Trophoblast cell (in vitro differentiated cells and primary cell): ENCODE measurements around the gene ETV6.
A peak's percentile ranks its signal among the peaks of the same experiment; 100 is the strongest.

ENCODE experiments used
- DNase-seq, 2 donors: peaks; one replicate each; pipeline ENCODE4 v3.0.0-alpha.2; 2016
- H2AFZ ChIP-seq: 2 replicates; pipeline ENCODE4 v1.6.1; 2013; ENCODE audit warnings: low read length, moderate library complexity, mild to moderate bottlenecking; ENCODE audit not compliant: insufficient read depth, poor library complexity
- H2AK5ac ChIP-seq: 2 replicates; pipeline ENCODE4 v1.6.1; 2013; ENCODE audit warnings: mild to moderate bottlenecking, low read length
- H2BK120ac ChIP-seq: 2 replicates; pipeline ENCODE4 v1.6.1; 2013; ENCODE audit warnings: low read length, mild to moderate bottlenecking, moderate library complexity; ENCODE audit not compliant: insufficient read depth, poor library complexity
- H2BK12ac ChIP-seq: 2 replicates; pipeline ENCODE4 v1.6.1; 2013; ENCODE audit warnings: mild to moderate bottlenecking, low read length, moderate library complexity
- H2BK5ac ChIP-seq: 2 replicates; pipeline ENCODE4 v1.6.1; 2013; ENCODE audit warnings: low read length, low read depth, moderate library complexity, mild to moderate bottlenecking; ENCODE audit not compliant: poor library complexity
- H3K14ac ChIP-seq: 2 replicates; pipeline ENCODE4 v1.6.1; 2013; ENCODE audit warnings: mild to moderate bottlenecking, low read length
- H3K18ac ChIP-seq: 2 replicates; pipeline ENCODE4 v1.6.1; 2013; ENCODE audit warnings: mild to moderate bottlenecking, low read length
- H3K23ac ChIP-seq: 2 replicates; pipeline ENCODE4 v1.6.1; 2013; ENCODE audit warnings: low read length
- H3K27ac ChIP-seq: 2 replicates; pipeline ENCODE4 v1.5.1; 2013; ENCODE audit warnings: low read depth, mild to moderate bottlenecking, inconsistent platforms, low read length, moderate library complexity
- H3K27me3 ChIP-seq: 2 replicates; pipeline ENCODE4 v1.6.1; 2013; ENCODE audit warnings: inconsistent platforms, mild to moderate bottlenecking, low read length, moderate library complexity; ENCODE audit not compliant: insufficient read depth
- H3K36me3 ChIP-seq, 2 experiments: 1 replicate in 1 of 2; 2 replicates in 1 of 2; pipeline ENCODE4 v1.6.1; 2013; ENCODE audit warnings: low read length in 2 of 2, mild to moderate bottlenecking in 2 of 2, moderate library complexity in 1 of 2; ENCODE audit not compliant: insufficient read depth in 2 of 2, control insufficient read depth in 1 of 2
- H3K4ac ChIP-seq: 2 replicates; pipeline ENCODE4 v1.6.1; 2013; ENCODE audit warnings: low read depth, mild to moderate bottlenecking, low read length, moderate library complexity
- H3K4me1 ChIP-seq, 2 experiments: 1 replicate in 1 of 2; 2 replicates in 1 of 2; pipeline ENCODE4 v1.6.1; 2013; ENCODE audit warnings: low read length in 2 of 2, mild to moderate bottlenecking in 2 of 2, moderate library complexity in 1 of 2; ENCODE audit not compliant: insufficient read depth in 2 of 2, control insufficient read depth in 1 of 2
- H3K4me2 ChIP-seq: 2 replicates; pipeline ENCODE4 v1.6.1; 2013; ENCODE audit warnings: inconsistent platforms, mild to moderate bottlenecking, low read length, moderate library complexity
- H3K4me3 ChIP-seq: 2 replicates; pipeline ENCODE4 v1.5.1; 2013; ENCODE audit warnings: mild to moderate bottlenecking, low read depth, low read length, inconsistent platforms
- H3K79me1 ChIP-seq: one replicate; pipeline ENCODE4 v1.6.1; 2013; ENCODE audit warnings: low read length
- H3K79me2 ChIP-seq: 2 replicates; pipeline ENCODE4 v1.6.1; 2013; ENCODE audit warnings: low read length, mild to moderate bottlenecking; ENCODE audit not compliant: control insufficient read depth, insufficient read depth, poor library complexity
- H3K9ac ChIP-seq: 2 replicates; pipeline ENCODE4 v1.6.1; 2013; ENCODE audit warnings: mild to moderate bottlenecking, low read length
- H3K9me3 ChIP-seq: 2 replicates; pipeline ENCODE4 v1.6.1; 2013; ENCODE audit warnings: low read depth, mild to moderate bottlenecking, control low read depth, inconsistent platforms, low read length; ENCODE audit not compliant: insufficient read depth
- H4K12ac ChIP-seq: 2 replicates; pipeline ENCODE4 v1.6.1; 2013; ENCODE audit warnings: low read depth, mild to moderate bottlenecking, low read length, moderate library complexity
- H4K8ac ChIP-seq: 2 replicates; pipeline ENCODE4 v1.6.1; 2013; ENCODE audit warnings: low read depth, mild to moderate bottlenecking, low read length, moderate library complexity
- H4K91ac ChIP-seq: one replicate; pipeline ENCODE4 v1.6.1; 2013; ENCODE audit warnings: low read depth, mild to moderate bottlenecking, low read length, moderate library complexity
- WGBS: extraction: QIAGEN DNeasy Blood & Tissue Kit; methylation state at CpG from one replicate; pipeline ENCODE4 v1.1.7; 2013; ENCODE audit warnings: missing lambda C conversion rate; ENCODE audit not compliant: insufficient read length, insufficient coverage; ENCODE audit errors: extremely low coverage; 5-methylcytosine and 5-hydroxymethylcytosine counted together

The ETV6 gene

DNA sequence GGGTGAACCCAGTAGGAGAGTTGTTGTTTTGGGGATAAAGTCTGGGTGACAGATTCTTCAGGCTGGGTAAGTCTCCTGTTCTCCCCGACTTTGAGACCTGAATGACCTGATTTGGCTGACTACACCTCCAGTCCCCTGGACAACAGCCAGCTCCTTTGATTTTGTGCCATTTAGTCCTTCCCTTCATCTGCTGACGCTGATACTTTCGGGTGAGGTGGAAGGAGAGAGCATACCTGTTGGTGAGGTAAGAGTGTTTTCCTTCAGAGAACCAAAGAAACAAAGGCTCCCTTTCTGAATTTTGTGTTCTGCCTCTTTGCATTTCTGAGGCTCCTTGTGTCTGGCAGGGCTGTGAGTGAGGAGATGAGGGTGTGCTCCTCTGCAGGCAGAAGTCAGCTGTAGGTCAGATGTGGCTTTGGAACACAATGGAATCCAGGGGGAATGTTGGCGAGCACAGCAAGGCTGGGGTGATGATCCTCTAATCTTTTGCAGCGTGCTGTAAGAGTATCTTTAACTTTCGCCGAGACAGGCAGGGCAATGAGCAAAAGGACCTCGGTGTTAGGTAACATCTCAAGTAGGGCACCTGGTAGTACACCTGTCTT, 12.1 kb downstream of the ETV6 start:
- H3K79me2 ChIP-seq, result peaks cover 4% of the 10 kb centered on the region
- no CpG with 5 or more reads among the region's 8 CpGs for WGBS
- DNase-seq, result no peak
- no peak overlapping the region for H2BK12ac ChIP-seq
- peak overlapping the region; percentile 25 for H3K4ac ChIP-seq
- H3K9me3 ChIP-seq, result no peaks in the 10 kb centered on the region
- H3K27ac ChIP-seq, result no peak overlapping the region
- H3K27me3 ChIP-seq, result no peaks in the 10 kb centered on the region
- no peak overlapping the region for H2BK5ac ChIP-seq
- peaks cover 23 to 41% of the 10 kb centered on the region in 2 experiments for H3K4me1 ChIP-seq
- H2AFZ ChIP-seq, result no peak overlapping the region
- no peak overlapping the region for H3K4me2 ChIP-seq
- no peak overlapping the region for H3K4me3 ChIP-seq
- H2AK5ac ChIP-seq, result no peak overlapping the region
- peaks cover 0 to 2% of the 10 kb centered on the region in 2 experiments for H3K36me3 ChIP-seq
- H4K12ac ChIP-seq, result no peak overlapping the region
- H3K9ac ChIP-seq, result no peak overlapping the region
- H3K23ac ChIP-seq, result no peak overlapping the region
- peaks cover 23% of the 10 kb centered on the region for H3K79me1 ChIP-seq
- H3K14ac ChIP-seq, result no peak overlapping the region
- H4K91ac ChIP-seq, result no peak overlapping the region
- no peak overlapping the region for H2BK120ac ChIP-seq
- H3K18ac ChIP-seq, result no peak overlapping the region
- no peak overlapping the region for H4K8ac ChIP-seq

DNA sequence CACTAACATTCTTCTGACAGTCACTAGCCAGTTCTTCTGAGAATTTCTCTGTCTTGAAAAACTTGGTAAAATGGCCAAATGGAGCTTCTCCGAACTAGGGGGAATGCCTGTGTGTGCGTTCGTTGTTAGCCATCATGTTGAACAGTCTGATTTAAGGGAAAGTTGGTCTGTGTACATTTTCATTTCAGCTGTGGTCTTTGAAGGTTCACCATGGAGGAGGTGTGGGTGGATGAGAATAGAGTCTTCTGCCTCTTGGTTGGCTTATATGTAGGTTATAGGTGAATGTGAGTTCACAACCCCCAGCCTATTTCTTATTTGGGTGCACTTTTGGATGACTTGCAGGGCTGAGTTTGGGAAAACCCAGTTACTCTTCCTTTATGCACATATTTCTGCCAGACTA, 12.9 kb downstream of the ETV6 start:
- H3K9ac ChIP-seq, result no peak overlapping the region
- H3K79me1 ChIP-seq, result peaks cover 27% of the 10 kb centered on the region
- no peak overlapping the region for H2AFZ ChIP-seq
- no peak overlapping the region for H3K4me2 ChIP-seq
- peaks cover 30 to 47% of the 10 kb centered on the region in 2 experiments for H3K4me1 ChIP-seq
- no peak overlapping the region for H2BK5ac ChIP-seq
- no peak for DNase-seq
- no CpG with 5 or more reads among the region's 3 CpGs for WGBS
- H4K91ac ChIP-seq, result no peak overlapping the region
- H3K14ac ChIP-seq, result no peak overlapping the region
- no peaks in the 10 kb centered on the region for H3K27me3 ChIP-seq
- peaks cover 5% of the 10 kb centered on the region for H3K79me2 ChIP-seq
- H2AK5ac ChIP-seq, result no peak overlapping the region
- H3K23ac ChIP-seq, result no peak overlapping the region
- no peak overlapping the region for H2BK12ac ChIP-seq
- no peak overlapping the region for H3K4ac ChIP-seq
- no peak overlapping the region for H4K8ac ChIP-seq
- H3K18ac ChIP-seq, result no peak overlapping the region
- no peaks in the 10 kb centered on the region for H3K9me3 ChIP-seq
- no peak overlapping the region for H4K12ac ChIP-seq
- no peak overlapping the region for H3K4me3 ChIP-seq
- no peak overlapping the region for H3K27ac ChIP-seq
- no peak overlapping the region for H2BK120ac ChIP-seq
- H3K36me3 ChIP-seq, result peaks cover 0 to 2% of the 10 kb centered on the region in 2 experiments

DNA sequence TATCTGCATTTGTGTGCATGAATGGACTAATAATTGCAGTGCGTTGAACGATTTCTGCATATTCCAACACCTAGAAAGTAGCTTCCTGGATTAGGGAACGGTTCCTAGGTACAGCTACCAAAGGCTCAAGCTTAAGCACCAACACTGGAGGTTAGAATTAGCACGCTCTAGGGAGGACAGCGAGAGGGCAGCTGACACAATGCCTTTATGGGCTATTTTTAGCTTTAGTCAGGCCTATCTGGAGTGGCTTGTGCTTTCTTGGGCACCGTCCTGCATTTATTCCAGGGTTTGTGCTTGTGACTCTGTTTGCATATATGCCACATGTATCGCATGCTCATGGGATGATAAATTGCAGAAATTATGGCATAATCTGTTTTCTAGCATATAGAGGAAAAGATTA, 13.7 kb downstream of the ETV6 start:
- Histone ChIP-seq H3K4ac (no peak overlapping the region), H3K79me1 (peaks cover 23% of the 10 kb centered on the region), H3K36me3 (peaks cover 0 to 2% of the 10 kb centered on the region in 2 experiments), H2AK5ac (no peak overlapping the region), H3K79me2 (peaks cover 7% of the 10 kb centered on the region), H2BK5ac (no peak overlapping the region), H3K18ac (no peak overlapping the region), H4K91ac (no peak overlapping the region), H3K14ac (no peak overlapping the region), H4K8ac (no peak overlapping the region), H2BK12ac (no peak overlapping the region), H3K4me2 (no peak overlapping the region), H3K9ac (no peak overlapping the region), H4K12ac (no peak overlapping the region), H3K23ac (no peak overlapping the region), H3K27me3 (no peaks in the 10 kb centered on the region), H3K9me3 (no peaks in the 10 kb centered on the region), H3K4me3 (no peak overlapping the region), H3K4me1 (peaks cover 29 to 43% of the 10 kb centered on the region in 2 experiments), H2BK120ac (no peak overlapping the region), H2AFZ (no peak overlapping the region), H3K27ac (no peak overlapping the region)
- WGBS, result no CpG with 5 or more reads among the region's 7 CpGs
- no peak for DNase-seq

DNA sequence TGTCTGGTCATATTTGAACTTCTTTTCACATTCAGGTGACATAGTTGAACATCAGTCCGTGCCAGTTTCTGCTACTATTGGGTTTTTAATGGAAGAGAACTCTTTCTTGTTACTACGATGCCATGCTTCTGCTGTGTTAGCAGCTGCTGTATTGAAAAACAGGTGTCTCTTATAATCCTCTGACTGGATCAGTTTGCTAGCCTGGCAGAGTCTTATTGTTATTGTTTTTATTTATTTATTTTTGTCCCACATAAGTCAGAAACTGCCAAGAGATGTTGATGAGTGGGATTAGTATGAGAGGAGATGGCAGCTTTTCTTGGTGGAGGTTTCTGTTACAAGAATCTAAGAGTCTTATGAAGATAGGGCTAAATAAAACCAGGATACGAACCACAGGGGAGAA, 14.6 kb downstream of the ETV6 start:
- Histone ChIP-seq H3K79me1 (peaks cover 20% of the 10 kb centered on the region), H3K14ac (no peak overlapping the region), H3K27ac (no peak overlapping the region), H3K4ac (peak overlapping the region; percentile 65), H3K36me3 (peaks cover 0 to 2% of the 10 kb centered on the region in 2 experiments), H3K4me1 (peaks cover 33 to 42% of the 10 kb centered on the region in 2 experiments), H2BK12ac (no peak overlapping the region), H3K79me2 (peaks cover 3% of the 10 kb centered on the region), H3K23ac (no peak overlapping the region), H3K9ac (no peak overlapping the region), H2AFZ (no peak overlapping the region), H4K91ac (no peak overlapping the region), H3K27me3 (no peaks in the 10 kb centered on the region), H4K8ac (no peak overlapping the region), H4K12ac (no peak overlapping the region), H2BK5ac (no peak overlapping the region), H3K4me3 (no peak overlapping the region), H3K18ac (no peak overlapping the region), H2BK120ac (no peak overlapping the region), H3K9me3 (no peaks in the 10 kb centered on the region), H2AK5ac (no peak overlapping the region), H3K4me2 (no peak overlapping the region)
- no peak for DNase-seq
- no CpG with 5 or more reads among the region's 3 CpGs for WGBS
